Breast epithelium (tissue), 4 donors: ENCODE data around the gene NOS1AP. TPM values are rescaled to one million over a fixed set of nuclear protein-coding genes. Genes with fewer than 3 reads are reported as not detected.

Experiments used
- DNase-seq, 2 donors: peaks; one replicate each; pipeline ENCODE4 v3.0.0-alpha.2; 2019; ENCODE audit warnings: low spot score in 2 of 2
- H3K27ac ChIP-seq, 2 donors: fragments of 200-600 bp; sonication (generic) in 1 of 2; one replicate each; pipeline ENCODE4 v1.5.1; 2016 to 2019; ENCODE audit warnings: mild to moderate bottlenecking in 1 of 2
- H3K27me3 ChIP-seq, 2 donors: fragments of 200-600 bp; sonication (generic) in 1 of 2; one replicate each; pipeline versions ENCODE4 v1.5.1 to v1.6.0; 2017 to 2019; ENCODE audit warnings: control low read depth in 1 of 2, mild to moderate bottlenecking in 1 of 2
- H3K36me3 ChIP-seq: fragments of 200-600 bp; one replicate; pipeline ENCODE4 v1.5.1; 2019
- H3K4me1 ChIP-seq, 2 donors: fragments of 200-600 bp; sonication (generic); one replicate each; pipeline ENCODE4 v1.5.1; 2016 to 2019; ENCODE audit warnings: control low read depth in 1 of 2
- H3K4me3 ChIP-seq, 3 donors: fragments of 200-600 bp; sonication (generic); 1 replicate in 2 of 3; 2 replicates in 1 of 3; pipeline ENCODE4 v1.5.1; 2016 to 2019; ENCODE audit warnings: mild to moderate bottlenecking in 3 of 3, moderate library complexity in 2 of 3
- H3K9me3 ChIP-seq, 2 donors: fragments of 200-600 bp; sonication (generic) in 1 of 2; one replicate each; pipeline ENCODE4 v1.5.1; 2016 to 2019; ENCODE audit warnings: control low read depth in 1 of 2
- POLR2A ChIP-seq: fragments of 450-650 bp; IDR thresholded peaks from one replicate; pipeline ENCODE4 v1.6.1; 2016; ENCODE audit warnings: antibody characterized with exemption, mild to moderate bottlenecking, moderate library complexity
- POLR2AphosphoS5 ChIP-seq, 3 donors: sonication (generic); formaldehyde crosslinking; IDR thresholded peaks; one replicate each; pipeline ENCODE4 v1.6.1; 2017; ENCODE audit warnings: antibody characterized with exemption in 3 of 3
- intact Hi-C: fragments of 100-400 bp; cut with DNase I; formaldehyde crosslinking; loops from one replicate; pipeline ENCODE4 v1.15.1; 2023; ENCODE audit warnings: low total_unique reads
- total RNA-seq, 3 donors: library from RNA; depleted of rRNA; stranded (reverse); fragments of >200 nt; gene quantifications; one replicate each; pipeline ENCODE4 v1.1.0, GENCODE V29; 2016
- TF ChIP-seq, protein P1 (sequence below), 3 donors: fragments of 450-650 bp; IDR thresholded peaks; one replicate each; pipeline ENCODE4 v1.5.1; 2016 to 2017; ENCODE audit warnings: antibody characterized with exemption in 3 of 3, mild to moderate bottlenecking in 3 of 3, moderate library complexity in 3 of 3

NOS1AP gene
- total RNA-seq, 3 donors from 2014 or later = 2.2 to 17.6 (median 11.8) TPM

DNA sequence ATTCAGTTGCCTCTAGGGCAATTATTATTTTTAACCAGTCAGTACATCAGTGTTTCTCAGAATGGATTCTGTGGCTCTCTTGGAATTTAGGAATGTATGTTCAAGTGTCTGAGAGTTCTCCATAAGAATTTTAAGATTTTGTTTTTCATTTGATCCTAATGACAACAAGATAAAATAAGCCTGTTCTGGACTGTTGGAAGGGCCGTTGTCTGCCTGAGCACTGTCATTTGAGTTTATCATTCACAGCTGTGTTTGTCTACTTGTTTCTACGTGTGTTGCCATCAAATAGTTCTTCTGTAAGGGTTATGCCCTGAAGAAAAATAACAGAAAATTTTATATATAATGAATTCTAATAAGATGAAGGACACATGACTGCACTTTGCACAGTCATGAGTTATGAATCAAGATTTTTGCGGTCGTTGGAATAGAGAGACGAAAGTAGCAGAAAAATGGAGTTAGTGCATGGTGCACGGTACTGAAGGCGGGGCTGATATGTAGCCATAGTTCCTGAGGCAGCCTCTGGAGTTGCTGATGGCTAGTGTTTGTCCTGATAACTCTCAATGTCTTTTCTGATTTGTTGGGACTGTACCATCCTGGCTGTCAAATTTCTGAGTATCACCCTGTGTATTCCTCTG, 92.5 kb downstream of the NOS1AP start:
- peaks cover 3 to 6% of the 10 kb centered on the region in 2 donors for H3K4me1 ChIP-seq

DNA sequence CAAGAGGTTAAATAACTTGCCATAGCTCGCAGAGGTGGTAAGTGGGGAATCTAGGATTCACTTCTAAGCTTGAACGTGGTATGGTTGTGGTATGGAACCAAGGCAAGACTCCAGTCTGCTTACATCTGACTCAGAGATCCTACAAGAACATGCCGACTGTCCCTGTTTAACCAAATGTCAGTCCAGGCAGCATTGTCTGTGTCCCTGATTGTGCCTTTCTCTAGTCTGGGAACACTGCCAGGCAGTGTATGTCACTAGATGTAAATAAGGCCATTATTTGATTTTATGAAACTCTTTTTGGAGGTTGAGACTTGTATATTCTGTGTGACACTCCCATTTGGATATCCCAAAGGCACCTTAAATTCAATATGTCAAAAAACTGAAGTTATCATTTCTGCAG, 96.0 kb downstream of the NOS1AP start:
- DNase-seq = no peak
- no peaks in the 10 kb centered on the region for H3K27me3 ChIP-seq
- intact Hi-C loops = no loop called here
- no peak overlapping the region for H3K4me3 ChIP-seq
- H3K36me3 ChIP-seq = no peaks in the 10 kb centered on the region
- no peak for TF ChIP-seq POLR2A
- peaks cover 6 to 23% of the 10 kb centered on the region in 2 donors for H3K4me1 ChIP-seq
- peak overlapping the region; percentile 35 to 59 for H3K27ac ChIP-seq
- no peaks in the 10 kb centered on the region for H3K9me3 ChIP-seq

More for the DNA sequence above, 92.5 kb downstream of the NOS1AP start:
- Histone ChIP-seq H3K9me3 (no peaks in the 10 kb centered on the region), H3K4me3 (no peak overlapping the region), H3K36me3 (no peaks in the 10 kb centered on the region), H3K27ac (no peak overlapping the region), H3K27me3 (no peaks in the 10 kb centered on the region)
- DNase-seq = no peak
- TF ChIP-seq POLR2AphosphoS5 (IDR thresholded peaks at IDR 0.05) (no peak), POLR2A (no peak)
- TF ChIP-seq, protein P1, sequence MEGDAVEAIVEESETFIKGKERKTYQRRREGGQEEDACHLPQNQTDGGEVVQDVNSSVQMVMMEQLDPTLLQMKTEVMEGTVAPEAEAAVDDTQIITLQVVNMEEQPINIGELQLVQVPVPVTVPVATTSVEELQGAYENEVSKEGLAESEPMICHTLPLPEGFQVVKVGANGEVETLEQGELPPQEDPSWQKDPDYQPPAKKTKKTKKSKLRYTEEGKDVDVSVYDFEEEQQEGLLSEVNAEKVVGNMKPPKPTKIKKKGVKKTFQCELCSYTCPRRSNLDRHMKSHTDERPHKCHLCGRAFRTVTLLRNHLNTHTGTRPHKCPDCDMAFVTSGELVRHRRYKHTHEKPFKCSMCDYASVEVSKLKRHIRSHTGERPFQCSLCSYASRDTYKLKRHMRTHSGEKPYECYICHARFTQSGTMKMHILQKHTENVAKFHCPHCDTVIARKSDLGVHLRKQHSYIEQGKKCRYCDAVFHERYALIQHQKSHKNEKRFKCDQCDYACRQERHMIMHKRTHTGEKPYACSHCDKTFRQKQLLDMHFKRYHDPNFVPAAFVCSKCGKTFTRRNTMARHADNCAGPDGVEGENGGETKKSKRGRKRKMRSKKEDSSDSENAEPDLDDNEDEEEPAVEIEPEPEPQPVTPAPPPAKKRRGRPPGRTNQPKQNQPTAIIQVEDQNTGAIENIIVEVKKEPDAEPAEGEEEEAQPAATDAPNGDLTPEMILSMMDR (IDR thresholded peaks at IDR 0.05) = no peak
- intact Hi-C loops = no loop called here

DNA sequence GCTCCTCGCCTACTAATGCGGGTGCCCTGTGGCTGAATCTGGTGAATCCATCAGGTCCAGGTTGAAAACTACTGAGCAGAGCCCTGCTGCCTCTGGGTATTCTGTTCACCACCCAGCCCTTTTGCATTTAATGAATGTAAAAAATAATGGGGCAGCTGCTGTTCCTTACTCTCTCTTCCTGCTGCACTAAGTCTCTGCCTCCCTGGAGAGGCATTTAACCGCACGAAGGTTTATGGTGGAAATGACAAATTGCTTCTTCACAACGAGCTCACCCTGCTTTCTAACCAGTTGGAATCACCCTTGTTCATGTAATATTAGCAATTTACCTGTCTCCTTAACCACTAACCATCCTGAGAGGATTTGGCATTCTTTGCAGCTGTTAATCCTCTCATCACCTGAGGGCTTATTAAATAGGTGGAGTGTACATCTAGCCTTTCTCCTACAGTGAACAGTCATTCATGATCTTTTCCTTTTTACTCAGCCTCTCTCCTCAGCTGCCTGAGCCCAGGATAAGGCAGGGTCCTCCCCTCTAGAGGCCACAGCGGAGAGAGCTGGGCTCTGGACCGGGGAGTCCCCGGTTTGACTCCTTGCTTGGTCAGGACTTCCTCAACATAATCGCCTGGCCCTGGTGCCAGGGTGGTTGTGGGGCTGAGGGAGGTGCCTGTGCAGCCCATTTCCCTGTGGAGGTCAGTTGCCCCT, 97.6 kb downstream of the NOS1AP start:
- TF ChIP-seq POLR2A = no peak
- no peak for TF ChIP-seq POLR2AphosphoS5 (IDR thresholded peaks at IDR 0.05)
- TF ChIP-seq, protein P1 (IDR thresholded peaks at IDR 0.05) = no peak
- intact Hi-C loops = no loop called here
- H3K4me1 ChIP-seq = peaks cover 6 to 23% of the 10 kb centered on the region in 2 donors

DNA sequence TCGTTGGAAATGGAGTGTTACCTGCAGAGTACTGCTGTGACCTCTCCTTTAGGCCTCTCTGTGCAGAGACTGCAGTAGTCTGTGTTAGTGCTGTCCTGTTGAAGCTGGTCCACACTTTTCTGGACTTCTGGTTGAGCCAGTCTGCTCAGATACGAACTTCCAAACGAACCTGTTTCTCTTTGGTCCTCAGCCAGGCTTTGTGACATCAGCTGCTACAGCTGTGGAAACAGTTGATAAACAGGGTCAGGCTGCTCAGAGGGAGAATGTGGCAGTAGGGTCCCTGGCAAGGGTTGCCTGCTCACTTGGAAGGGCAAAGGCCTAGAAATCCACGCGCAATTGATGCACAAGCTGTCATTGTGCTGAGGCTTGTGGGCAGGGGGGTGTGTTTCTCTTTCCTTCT, 98.8 kb downstream of the NOS1AP start:
- Histone ChIP-seq H3K27me3 (no peaks in the 10 kb centered on the region), H3K9me3 (no peaks in the 10 kb centered on the region), H3K27ac (peak overlapping the region; percentile 59 to 83), H3K36me3 (no peaks in the 10 kb centered on the region), H3K4me3 (no peak overlapping the region), H3K4me1 (peaks cover 6 to 23% of the 10 kb centered on the region in 2 donors)
- peak; percentile 67 to 85 for DNase-seq
- no peak for TF ChIP-seq POLR2A
- peak in 2 of 3 donors; percentile 20 to 59 for TF ChIP-seq POLR2AphosphoS5 (IDR thresholded peaks at IDR 0.05)
- TF ChIP-seq, protein P1 (IDR thresholded peaks at IDR 0.05) = no peak
- intact Hi-C loops = no loop called here

More for the DNA sequence above, 97.6 kb downstream of the NOS1AP start:
- Histone ChIP-seq H3K27me3 (no peaks in the 10 kb centered on the region), H3K36me3 (no peaks in the 10 kb centered on the region), H3K9me3 (no peaks in the 10 kb centered on the region), H3K27ac (peak overlapping the region; percentile 59 to 70), H3K4me3 (no peak overlapping the region)
- DNase-seq = no peak

DNA sequence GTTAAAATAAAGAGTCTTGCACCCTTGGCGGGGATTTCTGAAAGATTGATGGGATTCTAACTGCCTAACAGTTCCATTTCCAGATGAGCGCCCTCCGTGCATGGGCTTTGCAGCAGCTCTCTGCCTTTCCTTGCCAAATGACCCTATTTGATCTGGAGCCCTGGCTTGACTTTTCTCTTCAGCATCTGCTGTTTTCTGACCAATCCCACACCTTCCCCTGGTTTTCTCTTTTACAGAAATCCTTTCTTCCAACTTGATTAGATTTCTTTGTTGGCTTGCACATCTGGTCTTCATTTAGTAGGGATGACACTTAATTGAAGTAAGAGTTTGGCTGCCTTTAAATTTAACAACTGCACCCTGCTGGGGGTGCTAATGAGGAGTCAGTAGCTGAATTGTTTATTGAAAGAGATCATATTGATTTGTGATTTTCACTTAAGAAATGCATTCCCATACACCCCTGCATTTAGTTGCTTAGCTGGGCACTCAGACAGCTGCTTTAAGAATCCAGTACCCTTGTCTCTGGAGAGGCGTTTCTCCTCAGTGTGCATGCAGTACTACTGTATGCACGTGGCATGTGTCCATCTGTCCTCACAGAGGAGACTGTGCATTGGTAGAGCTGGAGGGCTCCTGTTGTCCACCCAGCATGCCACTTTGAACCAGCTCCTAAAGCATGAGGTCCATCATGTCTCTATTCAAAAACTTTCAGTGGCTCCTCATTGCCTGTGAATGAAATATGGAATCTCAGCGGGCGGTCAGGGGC, 99.7 kb downstream of the NOS1AP start:
- no peaks in the 10 kb centered on the region for H3K27me3 ChIP-seq
- intact Hi-C loops = no loop called here
- H3K27ac ChIP-seq = peak overlapping the region; percentile 59 to 83
- peaks cover 6 to 23% of the 10 kb centered on the region in 2 donors for H3K4me1 ChIP-seq
- H3K4me3 ChIP-seq = no peak overlapping the region
- DNase-seq = no peak
- no peaks in the 10 kb centered on the region for H3K9me3 ChIP-seq
- no peak for TF ChIP-seq POLR2AphosphoS5 (IDR thresholded peaks at IDR 0.05)
- TF ChIP-seq POLR2A = no peak
- TF ChIP-seq, protein P1 (IDR thresholded peaks at IDR 0.05) = no peak
- no peaks in the 10 kb centered on the region for H3K36me3 ChIP-seq
